Measurements from ENCODE around the gene SLC2A8.

Gene SLC2A8

DNA sequence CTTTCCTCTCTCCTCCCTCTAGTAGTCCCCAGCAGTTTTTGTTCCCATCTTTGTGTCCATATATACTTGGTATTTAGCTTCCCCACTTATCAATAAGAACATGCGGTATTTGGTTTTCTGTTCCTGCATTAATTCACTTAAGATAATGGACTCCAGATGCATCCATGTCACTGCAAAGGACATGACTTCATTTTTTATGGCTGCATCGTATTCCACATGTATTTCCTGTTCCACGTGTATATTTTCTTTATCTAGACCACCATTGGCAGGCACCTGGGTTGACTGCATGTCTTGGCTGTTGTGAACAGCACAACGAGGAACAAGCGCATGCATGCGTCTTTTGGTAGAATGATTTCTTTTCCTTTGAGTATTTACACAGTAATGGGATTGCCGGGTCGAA, 33.4 kb downstream of the SLC2A8 start:
- no peak for DNase-seq (ENCODE audit: low spot score)

- no peak for DNase-seq (ENCODE audit: low spot score)
Measured at GRCh38 chr9:127437497-127438264, 40.7 kb downstream of the SLC2A8 start.

GRCh38 chr9:127438394-127438793, 41.4 kb downstream of the SLC2A8 start:
- DNase-seq (ENCODE audit: low spot score), result no peak

- DNase-seq (ENCODE audit: low spot score), result no peak
Measured at GRCh38 chr9:127444283-127444920, 47.4 kb downstream of the SLC2A8 start.

DNA sequence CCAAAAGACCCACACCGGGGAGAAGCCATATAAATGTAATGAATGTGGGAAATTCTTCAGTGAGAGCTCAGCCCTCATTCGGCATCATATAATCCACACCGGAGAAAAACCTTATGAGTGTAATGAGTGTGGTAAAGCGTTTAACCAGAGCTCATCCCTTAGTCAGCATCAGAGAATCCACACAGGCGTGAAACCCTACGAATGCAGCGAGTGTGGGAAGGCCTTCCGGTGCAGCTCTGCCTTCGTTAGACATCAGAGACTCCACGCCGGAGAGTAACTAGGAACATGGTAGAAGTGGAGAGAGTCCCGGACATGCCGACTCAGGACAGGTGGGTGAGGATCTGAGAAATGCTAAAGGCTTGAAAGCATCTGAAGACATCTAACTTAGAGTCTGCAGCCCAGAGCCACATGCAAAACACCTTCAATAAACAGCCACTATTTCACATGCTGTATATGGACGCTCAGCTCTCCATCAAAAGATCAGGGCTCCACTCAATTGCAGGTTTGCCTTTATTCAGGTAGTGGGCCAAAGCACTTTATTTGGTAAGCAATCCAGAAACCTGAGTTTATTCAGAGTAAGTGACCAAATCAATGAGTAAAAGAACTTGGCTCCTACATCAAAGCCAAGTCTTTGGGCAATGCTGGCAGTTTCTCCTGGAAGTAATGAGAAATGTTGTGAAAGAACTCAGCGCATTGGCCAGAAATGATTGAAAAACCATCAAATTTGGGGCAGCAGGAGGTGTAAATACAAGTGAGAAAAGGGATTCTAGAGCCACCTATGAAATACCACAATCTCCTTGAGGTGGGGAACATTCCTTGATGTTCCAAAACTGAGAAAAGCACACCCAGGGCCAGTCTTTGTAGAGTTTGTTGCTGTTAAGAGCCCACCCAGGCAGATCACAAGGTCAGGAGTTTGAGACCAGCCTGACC, 48.2 kb downstream of the SLC2A8 start:
- DNase-seq (ENCODE audit: low spot score), result no peak

DNA sequence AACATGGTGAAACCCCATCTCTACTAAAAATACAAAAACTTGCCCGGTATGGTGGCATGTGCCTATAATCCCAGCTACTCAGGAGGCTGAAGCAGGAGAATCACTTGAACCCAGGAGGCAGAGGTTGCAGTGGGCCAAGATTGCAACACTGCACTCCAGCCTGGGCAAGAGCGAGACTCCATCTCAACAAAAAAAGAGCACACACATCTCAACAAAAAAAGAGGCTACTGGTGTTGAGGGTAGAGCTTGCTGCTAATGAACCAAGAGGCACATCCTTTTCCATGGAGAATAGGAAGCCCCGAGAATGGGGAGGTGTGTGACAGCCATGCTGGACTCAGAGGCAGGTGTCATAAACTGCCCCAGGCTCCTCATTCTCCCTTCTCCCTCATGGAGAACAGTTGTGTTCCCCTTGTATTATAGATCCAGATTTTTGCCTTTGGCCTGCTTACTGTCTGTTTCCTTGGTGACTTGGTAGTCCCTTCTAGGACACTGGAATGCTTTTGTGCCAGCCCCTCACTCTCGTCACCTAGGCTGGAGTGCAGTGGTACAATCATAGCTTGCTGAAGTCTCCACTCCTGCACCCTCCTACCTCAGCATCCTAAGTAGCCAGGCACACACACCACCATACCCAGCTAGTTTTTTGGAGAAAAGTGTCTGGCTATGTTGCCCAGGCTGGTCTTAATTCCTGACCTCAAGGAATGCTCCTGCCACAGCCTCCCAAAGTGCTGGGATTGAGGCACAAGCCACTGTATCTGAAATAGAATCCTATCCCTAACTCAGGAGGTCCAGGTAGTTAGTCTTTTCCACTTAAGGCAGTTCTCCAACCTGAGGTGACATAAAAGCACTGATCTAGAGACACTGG, 49.1 kb downstream of the SLC2A8 start:
- DNase-seq (ENCODE audit: low spot score), result no peak

- DNase-seq (ENCODE audit: low spot score), result no peak
Measured at GRCh38 chr9:127446713-127447415, 49.9 kb downstream of the SLC2A8 start.

- DNase-seq (ENCODE audit: low spot score), result no peak
Measured at GRCh38 chr9:127447416-127448111, 50.6 kb downstream of the SLC2A8 start.

DNA sequence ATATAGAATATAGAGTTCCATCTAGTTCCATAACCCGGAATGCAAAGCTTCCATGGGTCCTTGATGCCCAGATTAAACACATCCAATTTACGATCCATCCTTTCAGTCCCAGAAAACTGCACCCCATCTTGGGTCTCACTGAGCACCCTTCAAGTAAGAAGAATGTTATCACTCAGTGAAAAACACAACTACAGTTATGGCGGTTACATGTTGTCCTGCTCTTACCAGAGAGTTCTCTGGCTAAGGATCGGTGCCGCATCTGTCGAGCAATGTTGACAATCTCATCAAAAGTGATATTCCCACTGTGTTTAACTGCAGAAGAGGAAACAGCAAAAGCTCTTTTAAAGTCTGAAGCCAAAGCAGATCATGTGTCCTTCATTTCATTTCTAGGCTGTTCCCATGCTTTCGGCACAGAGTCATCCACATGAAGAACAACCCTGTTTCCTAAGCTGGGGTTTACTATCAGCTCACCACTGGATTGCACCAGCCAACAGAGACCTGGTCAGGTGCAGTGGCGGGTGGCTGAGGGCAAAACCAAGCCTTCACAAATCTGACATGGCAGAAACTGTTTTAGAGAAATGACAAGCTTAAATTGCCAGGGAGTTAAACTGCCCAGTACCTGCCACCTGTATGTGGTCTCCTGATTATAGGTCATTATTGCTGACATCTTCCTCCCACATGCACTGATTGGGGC, 51.3 kb downstream of the SLC2A8 start:
- DNase-seq (ENCODE audit: low spot score), result no peak

DNA sequence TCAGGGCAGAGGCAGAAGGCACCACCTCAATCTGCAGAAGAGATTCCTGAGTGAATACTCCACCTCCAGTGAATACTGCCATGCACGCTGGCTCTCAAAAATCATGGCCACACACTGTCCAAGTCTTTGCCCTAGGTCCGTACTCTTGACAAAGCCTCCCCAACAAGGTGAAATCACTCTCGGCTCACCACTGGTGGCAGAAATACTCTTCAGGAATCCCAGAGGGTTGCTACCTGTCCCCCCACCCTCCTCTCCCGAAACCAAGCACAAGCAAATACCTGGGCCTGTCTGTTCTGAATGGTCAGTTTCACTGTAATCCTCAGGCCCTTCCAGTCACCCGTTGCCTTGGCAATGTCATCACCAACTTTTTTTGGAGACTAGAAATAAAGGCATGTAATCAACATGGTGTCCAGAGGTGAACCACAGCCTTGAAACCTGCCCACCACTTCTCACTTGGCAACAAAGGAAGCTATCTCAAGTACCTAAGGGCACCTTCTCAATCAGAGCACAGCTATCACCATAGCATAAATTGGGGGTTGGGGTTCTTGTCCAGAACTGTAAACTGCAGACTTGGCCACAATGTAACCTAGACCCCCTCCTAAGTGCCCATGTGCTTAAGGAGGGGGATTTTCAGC, 52.5 kb downstream of the SLC2A8 start:
- DNase-seq (ENCODE audit: low spot score), result no peak

- no peak for DNase-seq (ENCODE audit: low spot score)
Measured at GRCh38 chr9:127450243-127450760, 53.3 kb downstream of the SLC2A8 start.

GRCh38 chr9:127450830-127451607, 54.0 kb downstream of the SLC2A8 start, which contains the start of the genes LRSAM1 and RPL12:
Gene LRSAM1, plus strand, starts transcription at chr9:127451510. Its CDS starts 3,018 bp downstream, at chr9:127454528.
Gene RPL12, minus strand, starts transcription at chr9:127451406. Its CDS starts 89 bp downstream, at chr9:127451317.
- peak; percentile 95 for DNase-seq (ENCODE audit: low spot score)

- no peak for DNase-seq (ENCODE audit: low spot score)
Measured at GRCh38 chr9:127451608-127451857, 54.6 kb downstream of the SLC2A8 start.

DNA sequence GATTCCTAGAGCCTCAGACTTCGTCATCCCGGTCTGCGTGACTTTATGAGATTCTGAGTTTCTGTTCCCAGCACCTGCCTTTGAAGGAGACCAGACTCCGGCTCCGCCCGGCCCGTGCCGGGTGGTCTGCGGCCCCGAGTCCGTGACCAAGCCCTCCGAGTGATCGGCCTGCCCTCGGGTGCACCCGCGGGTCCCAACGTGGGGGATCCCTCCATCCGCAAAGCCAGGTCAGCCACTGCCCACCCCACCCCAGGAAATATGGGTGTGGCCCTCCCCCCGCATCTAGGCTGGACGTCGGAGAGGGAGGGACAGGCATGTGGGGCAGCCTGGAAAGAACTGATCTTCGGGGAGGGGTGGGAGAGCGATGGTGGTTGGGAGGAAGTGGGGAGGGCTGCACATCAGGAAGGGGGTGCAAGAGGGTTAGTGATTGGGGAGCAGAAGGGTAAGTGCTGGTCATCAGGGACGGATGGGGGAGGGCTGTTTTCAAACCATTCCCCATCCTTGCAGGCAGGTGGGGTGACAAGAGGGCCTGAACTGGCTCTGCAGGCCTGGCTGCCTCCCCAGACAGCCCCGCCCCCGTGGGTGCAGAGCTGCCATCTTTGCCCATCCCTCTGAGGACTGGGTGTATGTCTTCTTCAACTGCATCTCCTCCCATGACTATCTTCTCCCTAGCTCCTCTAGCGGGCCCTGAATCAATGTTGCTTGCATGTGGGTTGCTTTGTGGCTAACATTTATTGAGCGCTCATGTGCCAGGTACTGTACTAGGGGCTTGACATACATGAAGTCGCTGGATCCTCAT, 55.1 kb downstream of the SLC2A8 start:
- DNase-seq (ENCODE audit: low spot score), result peak; percentile 61

- DNase-seq (ENCODE audit: low spot score), result no peak
Measured at GRCh38 chr9:127452691-127453090, 55.7 kb downstream of the SLC2A8 start.

DNA sequence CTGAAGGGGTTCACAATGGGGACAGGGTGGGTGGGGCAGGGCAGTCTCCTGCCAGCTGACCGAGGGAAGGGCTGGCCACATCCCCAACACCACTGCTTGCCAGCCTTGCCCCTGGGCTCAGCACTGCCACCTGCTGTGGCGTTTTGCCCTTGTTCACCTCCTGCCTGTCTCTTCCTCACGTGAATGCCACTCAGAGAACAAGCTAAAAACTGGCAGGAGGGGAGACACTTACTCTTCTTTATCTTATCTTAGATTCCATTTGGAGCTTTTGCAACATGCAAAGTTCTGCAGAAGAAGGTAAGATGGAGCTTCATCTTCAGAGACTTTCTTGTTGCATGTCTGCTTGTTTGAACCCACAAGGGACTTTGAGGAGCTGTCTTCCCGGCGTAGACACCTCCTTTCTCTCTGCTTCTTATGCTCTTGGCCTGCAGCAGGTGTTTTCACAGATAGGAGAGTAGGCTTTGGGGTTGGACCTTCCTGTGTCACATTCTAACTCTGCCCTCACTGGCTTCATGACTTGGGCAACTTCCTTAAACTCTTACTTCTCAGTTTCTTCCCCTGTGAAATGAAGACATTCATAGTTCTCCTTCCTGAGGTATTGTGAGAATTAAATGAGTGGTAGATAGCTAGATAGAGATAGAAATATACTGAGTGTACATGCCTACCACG, 58.5 kb downstream of the SLC2A8 start:
- no peak for DNase-seq (ENCODE audit: low spot score)

All from SK-N-DZ (cell line).